H1 (cell line): ENCODE data around the gene EFHC1.

Source experiments
- CREB1 ChIP-seq: IDR thresholded peaks from 2 replicates; pipeline ENCODE4 v1.6.1; 2012; ENCODE audit warnings: inconsistent platforms
- POLR2AphosphoS5 ChIP-seq: IDR thresholded peaks from 2 replicates; pipeline ENCODE4 v1.6.1; 2011; ENCODE audit warnings: low read depth, low read length
- TAF7 ChIP-seq: optimal IDR thresholded peaks from 2 replicates; pipeline ENCODE3; 2011; ENCODE audit warnings: low read depth, mild to moderate bottlenecking, inconsistent platforms, low read length, moderate library complexity, borderline replicate concordance

- no peak for TF ChIP-seq POLR2AphosphoS5
- no peak for TF ChIP-seq CREB1
- TF ChIP-seq TAF7 = no peak
Observed at GRCh38 chr6:52538901-52539354, 118.8 kb downstream of the EFHC1 start.
